ENCODE data around the gene MMP28. TPM values are rescaled to one million over a fixed set of nuclear protein-coding genes. Genes with fewer than 3 reads are reported as not detected.

MMP28 gene
- total RNA-seq, 3 donors from 2014 or later = 5.6 to 25.6 (median 12.3) TPM

GRCh38 chr17:35735036-35735805 is 60.2 kb downstream of the MMP28 start:
- no peak for TF ChIP-seq CTCF (IDR thresholded peaks at IDR 0.05)
- no peak for TF ChIP-seq POLR2A (IDR thresholded peaks at IDR 0.05)
- no peak for TF ChIP-seq POLR2AphosphoS5 (IDR thresholded peaks at IDR 0.05)
- H3K9me3 ChIP-seq = no peaks in the 10 kb centered on the region
- peaks cover 0 to 3% of the 10 kb centered on the region in 2 donors for H3K4me1 ChIP-seq
- no peak overlapping the region for H3K4me3 ChIP-seq
- peaks cover 0 to 2% of the 10 kb centered on the region in 2 donors for H3K27me3 ChIP-seq
- no peak overlapping the region for H3K27ac ChIP-seq
- no peaks in the 10 kb centered on the region for H3K36me3 ChIP-seq
- no peak for DNase-seq (ENCODE audit: low spot score in 2 of 2)
- intact Hi-C loops (cut with DNase I; ENCODE audit: low total_unique reads) = no loop called here

DNA sequence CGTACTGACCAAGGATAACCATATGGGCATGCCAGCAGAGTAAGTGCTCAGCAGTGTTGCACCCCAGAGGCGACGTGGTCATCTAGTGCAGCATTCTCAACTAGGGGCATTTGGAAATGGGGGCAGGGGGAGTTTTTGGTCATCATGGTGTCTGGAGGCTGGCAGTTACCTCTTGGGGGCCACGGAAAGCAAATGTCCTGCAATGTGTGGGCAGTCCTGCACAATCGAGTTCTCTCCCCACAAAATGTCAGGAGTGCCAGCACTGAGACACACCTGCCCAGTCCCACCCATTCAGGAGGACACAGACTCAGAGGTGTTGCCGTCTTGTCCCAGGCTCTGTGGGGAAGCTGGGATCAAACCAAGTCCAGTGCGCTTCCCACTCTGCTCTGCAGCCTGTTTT is 61.0 kb downstream of the MMP28 start:
- TF ChIP-seq CTCF (IDR thresholded peaks at IDR 0.05) (no peak), POLR2AphosphoS5 (IDR thresholded peaks at IDR 0.05) (no peak), POLR2A (IDR thresholded peaks at IDR 0.05) (no peak)
- intact Hi-C loops (cut with DNase I; ENCODE audit: low total_unique reads) = no loop called here

GRCh38 chr17:35733366-35733765 is 62.1 kb downstream of the MMP28 start:
- no peak for DNase-seq (ENCODE audit: low spot score in 2 of 2)
- Histone ChIP-seq H3K36me3 (no peaks in the 10 kb centered on the region), H3K27me3 (no peaks in the 10 kb centered on the region), H3K27ac (no peak overlapping the region), H3K4me1 (peaks cover 0 to 3% of the 10 kb centered on the region in 2 donors), H3K4me3 (no peak overlapping the region), H3K9me3 (no peaks in the 10 kb centered on the region)
- no peak for TF ChIP-seq CTCF (IDR thresholded peaks at IDR 0.05)
- no peak for TF ChIP-seq POLR2A (IDR thresholded peaks at IDR 0.05)
- no peak for TF ChIP-seq POLR2AphosphoS5 (IDR thresholded peaks at IDR 0.05)
- intact Hi-C loops (cut with DNase I; ENCODE audit: low total_unique reads) = no loop called here

More for the DNA sequence above, 61.0 kb downstream of the MMP28 start:
- Histone ChIP-seq H3K36me3 (no peaks in the 10 kb centered on the region), H3K27ac (no peak overlapping the region), H3K4me1 (peaks cover 0 to 3% of the 10 kb centered on the region in 2 donors), H3K9me3 (no peaks in the 10 kb centered on the region), H3K27me3 (no peaks in the 10 kb centered on the region), H3K4me3 (no peak overlapping the region)
- no peak for DNase-seq (ENCODE audit: low spot score in 2 of 2)

GRCh38 chr17:35732806-35733136 is 62.7 kb downstream of the MMP28 start:
- no peak for DNase-seq (ENCODE audit: low spot score in 2 of 2)
- Histone ChIP-seq H3K36me3 (no peaks in the 10 kb centered on the region), H3K27me3 (no peaks in the 10 kb centered on the region), H3K27ac (no peak overlapping the region), H3K9me3 (no peaks in the 10 kb centered on the region), H3K4me3 (peak overlapping the region in 1 of 3 donors; percentile 73), H3K4me1 (peaks cover 0 to 3% of the 10 kb centered on the region in 2 donors)
- intact Hi-C loops (cut with DNase I; ENCODE audit: low total_unique reads) = no loop called here
- TF ChIP-seq CTCF (IDR thresholded peaks at IDR 0.05) = no peak
- no peak for TF ChIP-seq POLR2AphosphoS5 (IDR thresholded peaks at IDR 0.05)
- TF ChIP-seq POLR2A (IDR thresholded peaks at IDR 0.05) = no peak

DNA sequence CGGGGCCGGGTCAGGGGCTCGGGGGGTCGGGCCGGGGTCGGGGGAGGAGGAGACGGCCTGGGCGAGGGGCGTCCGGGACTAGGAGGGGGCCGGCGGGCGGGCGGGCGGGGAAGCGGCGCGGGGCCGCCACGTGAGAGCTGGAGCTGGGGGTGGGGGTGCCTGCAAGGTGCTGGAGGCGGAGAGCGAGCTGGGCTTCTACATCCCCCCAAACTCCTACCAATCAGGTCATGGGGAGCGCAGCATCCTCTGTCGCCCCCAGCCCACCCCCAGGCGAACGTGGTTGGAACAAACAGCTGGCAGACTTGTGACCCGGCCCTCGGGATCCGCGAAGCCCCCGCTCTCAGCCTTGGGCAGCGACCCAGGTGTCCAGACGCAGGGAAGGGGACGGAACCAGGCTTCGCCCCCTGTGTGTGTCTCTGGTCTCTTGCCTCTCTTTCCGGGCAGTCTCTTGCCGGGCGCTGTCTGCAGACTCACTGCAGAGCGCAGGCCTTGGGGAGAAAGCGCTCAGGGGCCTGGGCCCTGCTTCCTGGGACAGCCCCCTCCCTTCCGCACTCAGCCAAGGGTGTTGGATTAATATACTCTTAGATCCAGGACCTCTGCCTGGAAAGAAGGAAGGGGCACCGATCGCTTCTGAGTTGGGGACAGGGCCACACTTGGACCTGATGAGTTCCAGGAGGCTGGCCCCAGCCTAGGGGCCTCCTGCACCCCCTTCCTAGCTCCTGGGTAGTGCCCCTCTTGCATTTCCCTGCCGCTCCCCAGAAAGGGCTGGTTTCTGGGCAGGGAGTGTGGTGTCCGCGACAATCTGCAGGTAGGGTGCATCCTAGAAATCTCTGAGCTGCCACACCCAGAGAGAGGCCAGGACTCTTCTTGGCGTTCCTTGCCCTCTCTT is 63.3 kb downstream of the MMP28 start:
- no peaks in the 10 kb centered on the region for H3K27me3 ChIP-seq
- no peaks in the 10 kb centered on the region for H3K36me3 ChIP-seq
- DNase-seq (ENCODE audit: low spot score in 2 of 2) = peak in 1 of 2 donors; percentile 16
- intact Hi-C loops (cut with DNase I; ENCODE audit: low total_unique reads) = no loop called here
- no peak overlapping the region for H3K27ac ChIP-seq
- H3K4me3 ChIP-seq = peak overlapping the region; percentile 56 to 73 (median 73)
- TF ChIP-seq POLR2A (IDR thresholded peaks at IDR 0.05) (no peak), POLR2AphosphoS5 (IDR thresholded peaks at IDR 0.05) (no peak), CTCF (IDR thresholded peaks at IDR 0.05) (no peak)
- no peaks in the 10 kb centered on the region for H3K9me3 ChIP-seq
- H3K4me1 ChIP-seq = peaks cover 0 to 3% of the 10 kb centered on the region in 2 donors

Data from breast epithelium (tissue), 4 donors.